GM19023 (cell line): ENCODE measurements around the gene PIEZO2.
"Not testable (repeated sequence)": the region's sequence is repeated elsewhere in the genome, so short reads cannot be mapped to it uniquely, and the experiment has no call there.

Experiments
- ATAC-seq: cut with Tn5 transposase; IDR thresholded peaks from one replicate; pipeline ENCODE4 v1.9.1; 2021; ENCODE audit warnings: mild to moderate bottlenecking, moderate library complexity; ENCODE audit not compliant: unreplicated experiment

The PIEZO2 gene

DNA sequence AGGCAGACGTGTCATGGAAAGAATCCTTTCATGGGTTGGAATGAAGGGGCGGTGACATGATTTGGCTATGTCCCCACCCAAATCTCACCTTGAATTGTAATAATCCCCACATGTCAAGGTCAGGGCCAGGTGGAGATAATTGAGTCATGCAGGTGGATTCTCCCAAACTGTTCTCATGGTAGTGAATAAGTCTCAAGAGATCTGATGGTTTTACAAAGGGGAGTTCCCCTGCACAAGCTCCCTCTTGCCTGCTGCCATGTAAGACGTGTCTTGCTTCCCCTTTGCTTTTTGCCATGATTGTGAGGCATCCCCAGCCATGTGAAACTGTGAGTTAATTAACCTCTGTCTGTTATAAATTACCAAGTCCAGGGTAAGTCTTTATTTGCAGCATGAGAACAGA, 215.7 kb downstream of the PIEZO2 start:
- ATAC-seq = not testable (repeated sequence)

DNA sequence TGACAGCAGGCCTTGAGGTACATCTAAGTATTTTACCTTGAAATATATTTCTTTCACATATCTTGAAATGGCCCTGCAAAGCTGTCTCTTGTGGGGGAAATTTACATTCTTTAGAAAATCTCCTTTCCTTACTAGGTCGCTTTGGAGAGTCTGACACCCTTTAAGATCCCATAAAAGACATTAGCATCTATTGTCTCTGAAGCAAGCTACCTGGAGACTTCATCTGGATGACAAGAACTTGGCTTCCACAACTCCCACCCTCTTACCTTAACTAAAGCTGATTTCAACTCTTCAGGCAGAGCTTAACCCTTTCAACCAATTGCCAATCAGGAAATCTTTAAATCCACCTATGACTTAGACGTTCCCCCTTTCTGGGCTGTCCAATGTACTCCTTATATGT, 219.3 kb downstream of the PIEZO2 start:
- ATAC-seq = no peak

DNA sequence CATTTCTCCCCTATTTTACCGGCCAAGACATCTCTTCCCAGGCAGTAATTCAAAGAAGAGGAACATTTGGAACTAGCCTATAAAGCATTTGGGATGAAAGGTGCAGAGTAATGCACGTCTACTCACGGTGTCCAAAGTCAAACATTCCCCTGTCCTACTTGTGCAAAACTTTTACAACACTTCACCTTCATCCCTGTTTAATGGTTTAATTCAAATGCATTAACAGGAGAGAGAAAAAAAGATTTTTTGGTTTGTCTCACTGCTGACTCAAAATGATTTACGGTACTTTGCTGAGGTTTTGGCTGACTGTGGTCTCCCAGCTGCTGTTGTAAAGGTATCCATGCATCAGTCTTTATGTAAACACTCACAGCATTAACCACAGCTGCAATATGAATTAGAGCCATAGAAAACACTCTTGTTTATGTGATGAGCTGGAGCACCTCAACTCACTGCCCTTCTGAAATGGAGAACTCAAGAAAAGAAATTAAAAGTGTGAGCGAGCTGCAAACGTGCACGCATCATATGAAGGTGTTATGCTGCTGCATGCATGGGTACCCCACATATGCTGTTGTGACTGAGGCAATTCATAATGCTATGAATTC, 220.5 kb downstream of the PIEZO2 start:
- ATAC-seq = peak; percentile 67

DNA sequence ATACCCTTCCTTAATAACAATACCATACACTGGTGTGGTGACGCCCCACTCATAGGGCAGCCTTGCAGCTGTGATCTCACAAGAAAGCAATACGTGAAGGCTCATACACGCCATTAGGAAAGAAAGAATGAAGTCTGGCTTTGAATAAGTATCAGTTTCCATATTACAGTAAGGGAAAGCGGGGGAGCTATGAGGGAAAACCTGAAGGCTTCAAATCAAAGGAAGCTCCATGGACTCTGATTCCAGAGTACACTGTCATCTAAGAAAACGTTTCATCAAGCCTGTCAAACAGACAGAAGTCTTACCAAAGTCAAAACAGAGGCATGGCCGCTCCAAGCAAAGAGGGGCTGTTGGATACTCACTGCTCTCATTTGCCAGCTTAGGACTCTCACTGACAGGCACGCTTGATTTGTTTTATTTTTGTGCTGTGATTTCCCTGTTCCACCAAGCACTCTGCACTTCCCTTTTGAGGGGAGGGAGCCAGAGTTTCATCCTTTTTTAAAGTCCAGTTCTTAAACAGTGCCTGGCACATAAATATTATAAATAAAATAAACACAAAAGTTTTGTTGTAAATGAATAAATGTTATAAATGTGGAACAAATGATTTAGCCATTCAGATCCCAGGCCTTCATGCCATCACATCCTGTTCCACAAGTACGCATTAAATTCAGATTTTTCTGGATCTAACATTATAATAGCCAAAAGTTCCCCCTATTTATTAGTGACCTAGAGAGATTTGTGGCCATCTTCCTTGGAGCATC, 221.2 kb downstream of the PIEZO2 start:
- ATAC-seq = peak; percentile 57

DNA sequence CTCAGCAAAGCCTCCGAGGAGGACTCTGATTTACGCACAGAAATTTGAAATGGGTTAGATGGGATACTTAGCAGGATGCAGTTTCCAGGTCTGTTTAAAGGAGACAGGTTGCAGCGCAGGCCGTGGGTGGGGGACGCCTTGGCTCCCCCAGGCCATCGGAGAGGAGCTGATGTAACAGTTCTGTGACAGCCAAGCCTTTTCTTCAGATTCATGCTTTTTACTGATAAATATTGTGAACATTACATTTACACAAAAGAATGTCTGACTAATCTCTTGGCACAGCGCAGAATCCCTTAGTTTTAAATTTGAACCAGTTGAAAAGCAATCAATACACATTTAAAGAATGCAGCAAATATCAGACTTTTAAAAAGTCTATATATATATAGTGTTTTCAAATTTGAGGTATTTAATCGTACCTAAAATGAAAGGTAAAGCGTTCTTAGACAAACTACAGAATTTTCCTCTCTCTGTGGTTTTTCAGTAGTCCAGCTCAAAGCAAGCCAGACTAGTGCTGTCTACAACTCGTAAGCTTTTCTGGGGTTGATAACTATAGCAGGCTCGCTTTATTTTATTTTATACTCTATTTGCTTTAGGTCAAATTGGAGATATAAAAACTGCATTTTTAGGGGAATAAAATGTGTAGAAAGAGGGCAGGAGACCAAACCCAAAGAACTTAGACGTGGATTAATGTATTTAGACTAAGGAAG, 221.9 kb downstream of the PIEZO2 start:
- ATAC-seq = no peak

DNA sequence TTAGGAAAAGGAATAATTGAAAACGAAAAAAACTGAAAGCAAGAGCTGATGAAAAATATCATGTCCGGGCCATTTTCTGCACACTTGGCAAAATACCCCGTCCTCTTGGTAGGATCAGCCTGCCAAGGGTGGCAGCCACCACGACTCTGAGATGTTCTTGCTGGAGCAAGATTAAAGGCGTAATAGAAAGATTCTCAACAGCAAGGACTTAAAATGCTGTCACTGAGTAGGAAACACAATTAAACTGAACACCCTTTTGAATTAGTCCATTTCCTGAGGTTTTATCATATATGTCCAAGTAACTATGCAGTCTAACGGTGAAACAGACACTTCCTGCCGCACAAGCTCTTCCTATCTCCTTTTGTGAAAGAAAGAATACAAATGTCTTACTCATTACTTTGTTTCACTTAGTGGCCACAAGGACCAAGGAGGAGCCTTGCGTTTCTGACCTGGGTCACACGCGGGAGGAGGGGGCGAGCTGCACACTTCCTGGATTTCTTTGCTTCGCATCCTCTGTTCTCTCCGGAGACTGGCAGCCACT, 222.7 kb downstream of the PIEZO2 start:
- no peak for ATAC-seq

DNA sequence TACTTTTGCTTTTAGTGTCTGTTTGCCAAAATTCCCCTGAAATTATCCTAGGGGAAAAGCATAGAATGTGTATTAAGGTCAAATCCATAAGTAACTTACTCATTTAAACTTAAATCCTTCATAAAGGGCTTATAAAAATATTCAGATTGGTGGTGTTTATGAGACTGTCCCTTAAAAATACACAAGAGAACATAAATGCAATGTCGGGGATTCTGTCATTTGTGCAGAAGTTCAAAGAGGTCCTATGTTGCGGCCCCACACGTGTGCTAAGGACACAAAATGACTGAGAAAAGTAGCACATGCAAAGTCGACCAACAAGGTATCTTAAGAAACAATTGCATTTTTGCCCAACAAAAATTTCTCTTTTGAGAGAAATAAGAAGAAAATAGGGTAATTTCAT, 225.1 kb downstream of the PIEZO2 start:
- no peak for ATAC-seq

DNA sequence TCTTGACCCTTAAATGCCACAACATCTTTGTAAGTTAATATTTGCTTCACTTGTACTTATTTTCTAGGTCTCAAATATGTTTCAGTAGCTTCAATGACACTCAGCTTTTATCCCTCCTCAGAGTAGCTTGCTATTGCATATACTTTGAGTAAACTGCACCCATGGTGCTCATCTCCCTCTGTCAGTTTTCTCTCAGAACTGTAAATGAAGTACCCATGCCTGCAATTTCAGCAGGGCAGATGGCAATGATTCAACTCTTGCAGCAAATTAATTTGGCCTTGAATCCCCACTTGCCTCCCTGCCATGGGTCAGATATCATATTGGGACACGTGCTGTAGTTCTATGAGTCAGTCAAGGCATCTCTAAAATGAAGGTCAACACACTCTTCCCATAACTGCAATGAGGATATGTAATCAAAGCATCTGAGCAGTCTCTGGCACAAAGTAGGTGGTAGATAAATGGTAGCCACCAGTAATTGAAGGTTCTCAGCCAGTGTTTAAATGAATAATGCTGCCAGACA, 225.8 kb downstream of the PIEZO2 start:
- no peak for ATAC-seq

DNA sequence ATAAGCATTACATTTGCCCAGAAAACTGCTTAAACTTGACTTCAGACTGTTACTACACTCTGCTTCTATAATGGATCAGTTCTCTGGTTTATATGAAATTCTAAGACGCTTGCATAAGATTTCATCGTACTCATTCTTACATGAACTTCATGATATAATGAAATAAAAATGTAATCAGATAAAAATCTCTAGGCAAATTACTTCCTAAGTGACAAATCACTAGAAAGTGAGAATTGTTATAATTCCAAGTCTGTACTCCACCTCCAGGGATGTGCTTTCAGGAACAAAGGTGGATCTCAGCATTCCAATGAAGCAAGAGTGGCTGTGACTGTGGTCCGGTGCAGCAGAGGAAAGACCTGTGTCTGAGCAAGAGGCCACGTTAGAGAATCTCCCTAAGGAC, 226.2 kb downstream of the PIEZO2 start:
- ATAC-seq = no peak

DNA sequence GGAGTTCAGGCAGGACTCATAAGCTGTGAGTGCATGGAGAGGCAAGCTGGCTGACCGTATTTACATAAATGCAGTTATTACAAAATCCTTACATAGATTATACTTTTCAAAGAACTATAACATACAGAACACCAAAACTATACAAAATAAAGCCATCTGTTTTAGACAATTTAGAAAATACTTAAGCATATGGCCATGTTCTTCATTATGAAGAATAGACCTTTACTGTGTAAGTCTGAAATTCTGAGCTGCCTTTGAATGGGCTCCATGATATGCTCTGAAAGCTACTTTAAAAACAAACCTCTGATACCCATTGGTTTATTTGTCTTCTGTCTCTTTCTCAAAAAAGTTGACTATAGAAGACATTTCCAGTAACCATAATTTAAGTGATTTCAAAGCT, 226.7 kb downstream of the PIEZO2 start:
- not testable (repeated sequence) for ATAC-seq

DNA sequence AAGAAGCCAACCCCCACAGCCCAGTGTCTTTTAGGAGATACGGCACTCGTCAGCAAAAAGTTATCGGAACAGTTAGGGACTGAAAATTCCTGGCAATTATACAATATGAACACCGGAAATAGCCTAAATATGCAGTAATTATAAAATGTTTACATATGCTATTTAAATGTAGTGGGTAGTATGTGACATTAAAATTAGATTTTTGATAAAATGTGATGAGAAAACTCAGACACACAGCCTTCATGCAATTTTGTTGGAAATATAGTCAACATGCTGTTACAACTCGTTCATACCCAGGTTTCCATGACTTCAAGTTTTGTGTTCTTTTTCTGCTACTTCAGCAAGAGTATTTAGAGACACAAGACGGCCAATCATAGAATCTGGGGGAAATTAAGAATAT, 229.1 kb downstream of the PIEZO2 start:
- ATAC-seq = not testable (repeated sequence)

DNA sequence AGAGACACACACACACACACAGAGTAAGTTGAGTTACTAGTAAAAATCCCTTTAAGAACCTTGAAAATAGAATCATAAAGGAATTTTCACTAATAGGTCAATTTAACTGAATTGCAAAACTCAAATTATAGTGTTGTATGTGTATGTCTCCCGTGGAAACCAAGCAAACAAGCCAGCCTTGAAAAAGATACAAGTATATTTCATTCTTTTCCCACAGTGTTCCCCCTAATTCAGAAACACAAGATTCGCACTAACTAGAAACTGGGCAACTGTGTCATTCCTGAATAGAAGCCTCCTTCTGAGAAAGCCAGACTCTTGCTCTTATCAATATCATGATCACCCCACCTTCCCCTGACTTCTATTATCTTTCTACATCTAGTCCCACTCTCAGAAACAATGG, 229.5 kb downstream of the PIEZO2 start:
- no peak for ATAC-seq

DNA sequence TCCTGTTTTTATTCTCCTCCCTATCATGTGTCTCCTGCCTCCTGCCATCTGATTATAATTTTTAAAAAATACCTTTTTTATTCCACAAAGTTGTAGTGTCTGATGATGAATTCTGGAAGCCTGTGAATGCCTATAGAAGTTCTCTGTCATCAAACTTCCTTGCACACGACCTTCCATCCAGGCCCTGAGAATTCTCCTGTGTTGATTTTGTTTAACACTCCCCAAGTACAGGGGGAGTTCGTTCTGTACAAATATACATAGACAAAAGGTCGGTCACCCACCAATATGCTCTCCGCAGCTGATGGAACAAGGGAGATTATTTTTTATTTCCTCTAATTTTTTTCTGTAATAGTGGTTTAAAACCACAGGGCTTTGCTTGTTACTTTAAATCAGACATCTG, 232.5 kb downstream of the PIEZO2 start:
- ATAC-seq = no peak

DNA sequence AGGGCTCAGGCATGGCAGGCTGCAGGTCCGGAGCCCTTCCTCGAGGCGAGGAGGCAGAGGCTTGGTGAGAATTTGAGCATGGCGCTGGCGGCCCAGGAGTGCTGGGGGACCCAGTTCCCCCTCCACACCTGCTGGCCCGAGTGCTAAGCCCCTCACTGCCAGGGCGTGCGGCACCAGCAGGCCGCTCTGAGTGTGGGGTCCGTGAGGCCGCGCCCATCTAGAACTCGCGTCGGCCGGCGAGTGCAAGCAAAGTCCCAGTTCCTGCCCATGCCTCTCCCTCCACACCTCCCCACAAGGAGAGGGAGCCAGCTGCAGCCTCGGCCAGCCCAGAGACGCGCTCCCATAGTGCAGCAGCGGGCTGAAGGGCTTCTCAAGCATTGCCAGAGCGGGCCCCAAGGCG, 233.0 kb downstream of the PIEZO2 start:
- ATAC-seq = no peak

DNA sequence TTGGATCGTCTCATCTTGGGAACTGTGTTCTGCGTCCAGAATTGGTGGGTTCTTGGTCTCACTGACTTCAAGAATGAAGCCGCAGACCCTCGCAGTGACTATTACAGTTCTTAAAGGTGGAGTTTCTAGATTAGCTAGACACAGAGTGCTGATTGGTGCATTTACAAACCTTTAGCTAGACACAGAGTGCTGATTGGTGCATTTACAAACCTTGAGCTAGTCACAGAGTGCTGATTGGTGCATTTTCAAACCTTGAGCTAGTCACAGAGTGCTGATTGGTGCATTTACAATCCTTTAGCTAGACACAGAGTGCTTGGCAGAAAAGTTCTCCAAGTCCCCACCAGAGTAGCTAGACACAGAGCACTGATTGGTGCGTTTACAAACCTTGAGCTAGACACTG, 233.6 kb downstream of the PIEZO2 start:
- ATAC-seq = not testable (repeated sequence)

DNA sequence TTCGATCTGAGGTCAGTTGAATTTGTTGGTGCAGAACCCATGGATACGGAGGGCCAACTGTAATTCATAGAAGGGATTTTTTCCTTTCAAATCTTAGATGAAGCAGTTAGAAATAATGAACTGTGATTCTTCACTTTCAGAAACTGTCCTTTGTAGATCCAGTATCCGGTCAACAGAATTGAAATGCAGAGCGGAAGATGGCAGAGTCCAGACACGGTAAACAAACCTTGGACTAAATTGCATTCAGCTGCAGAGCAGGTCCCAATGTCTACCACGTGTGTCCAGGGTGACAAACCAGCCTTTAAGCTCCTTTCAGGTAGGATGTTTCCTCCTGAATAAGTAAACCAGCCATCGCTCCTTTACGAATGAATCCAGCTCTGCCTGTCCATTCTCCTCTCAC, 234.8 kb downstream of the PIEZO2 start:
- ATAC-seq = not testable (repeated sequence)

DNA sequence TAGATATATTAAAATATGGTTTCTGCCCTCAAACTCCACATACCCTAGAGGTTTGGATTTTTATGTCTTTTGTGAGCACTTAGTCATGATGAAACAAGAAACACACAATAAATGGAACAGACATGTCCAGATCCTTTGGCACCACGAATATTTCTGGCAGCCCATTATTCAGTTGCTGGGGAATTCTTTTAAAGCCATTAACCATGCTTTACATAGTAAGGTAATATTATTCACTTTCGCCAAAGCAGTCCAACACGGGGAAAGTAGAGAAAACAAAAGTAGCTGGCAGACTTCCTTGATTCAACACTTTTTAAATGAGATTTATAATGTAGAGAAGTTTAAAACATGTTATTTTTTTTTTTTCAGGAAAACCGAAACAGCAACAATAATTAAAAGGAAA, 235.4 kb downstream of the PIEZO2 start:
- no peak for ATAC-seq

DNA sequence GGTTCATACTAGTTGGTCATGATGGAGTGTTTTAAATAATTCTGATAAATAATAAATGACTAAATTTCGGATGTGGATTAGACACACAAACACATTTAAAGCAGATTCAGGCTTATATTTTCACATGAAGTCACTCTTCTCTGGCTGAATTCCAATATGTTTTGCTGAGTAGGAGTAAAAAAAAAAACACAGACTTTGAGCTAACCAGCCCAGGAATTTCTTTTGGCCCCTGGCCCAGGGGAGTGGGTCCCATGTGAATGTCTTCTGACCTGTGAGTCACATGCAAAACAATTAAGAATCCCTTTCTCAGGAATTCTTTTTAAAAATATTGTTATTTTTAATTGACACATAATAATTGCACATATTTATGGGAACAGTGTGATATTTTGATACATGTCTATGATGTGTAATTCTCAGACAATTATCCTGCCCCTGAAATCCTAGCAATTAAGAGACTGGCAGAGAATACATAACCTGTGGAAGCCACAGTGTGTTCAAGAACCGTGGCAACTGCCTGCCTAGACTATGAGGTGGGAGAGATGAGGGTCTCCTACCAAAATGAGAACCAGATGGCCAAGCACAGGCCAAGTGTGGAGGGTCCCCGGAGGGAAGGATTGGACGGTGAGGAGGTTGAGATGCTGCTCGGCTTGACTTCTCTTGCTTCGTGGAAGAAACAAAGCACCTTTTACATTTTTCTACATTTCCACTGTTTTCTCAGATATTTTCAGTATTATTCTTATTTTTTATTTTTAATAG, 236.4 kb downstream of the PIEZO2 start:
- no peak for ATAC-seq

DNA sequence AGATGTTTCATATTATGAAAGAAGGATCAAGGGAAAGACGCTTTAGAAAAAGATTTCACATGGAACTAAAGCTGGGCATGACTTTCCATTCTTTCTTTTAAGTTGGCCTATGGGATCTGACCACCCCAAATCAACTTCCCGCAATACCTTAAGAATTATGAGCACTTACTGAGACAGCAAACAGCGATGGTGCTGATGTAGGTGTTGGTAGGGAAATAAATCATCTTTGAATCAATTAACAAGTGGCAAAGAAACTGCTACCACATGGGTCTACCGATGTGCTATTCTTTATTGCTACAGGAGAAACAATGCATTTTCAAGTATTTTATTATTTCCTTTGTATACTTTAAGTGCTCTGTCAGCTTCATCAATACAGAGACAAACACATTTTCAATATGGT, 239.6 kb downstream of the PIEZO2 start:
- ATAC-seq = no peak

DNA sequence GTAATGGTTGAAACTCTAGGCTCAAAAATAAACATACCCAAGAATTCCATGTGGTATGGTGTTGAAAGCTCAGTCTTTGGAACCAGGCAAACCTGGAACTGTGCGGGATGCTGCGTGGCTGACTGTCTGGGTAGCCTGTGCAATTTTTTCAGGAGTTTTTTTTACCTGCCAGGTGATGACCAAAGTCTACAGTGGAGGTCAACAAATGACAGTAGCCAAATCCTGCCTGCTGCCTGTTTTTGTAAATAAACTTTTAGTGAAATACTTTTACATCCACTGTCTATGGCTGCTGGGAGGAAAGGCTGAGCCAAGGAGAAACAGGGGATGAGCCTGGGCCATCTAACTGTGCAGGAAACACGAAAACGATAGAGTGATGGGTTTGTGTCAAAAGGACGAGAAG, 240.6 kb downstream of the PIEZO2 start:
- no peak for ATAC-seq

DNA sequence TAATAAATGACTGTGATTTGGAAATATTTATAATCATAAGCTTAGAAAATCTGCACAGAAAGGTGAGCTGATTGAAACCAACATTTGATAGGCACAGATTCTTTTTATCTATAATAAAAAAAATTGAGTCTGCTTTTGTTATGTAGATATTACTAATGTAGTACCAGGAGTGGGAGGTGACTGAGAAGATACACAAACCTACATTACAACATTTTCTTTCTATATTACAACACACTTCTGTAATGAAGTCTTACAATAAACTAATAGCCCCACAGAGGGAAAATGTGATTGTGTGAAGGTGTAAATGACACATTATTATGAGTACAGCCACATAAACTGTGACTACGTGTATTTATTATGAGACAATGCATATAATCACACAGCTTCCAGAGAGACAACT, 241.6 kb downstream of the PIEZO2 start:
- ATAC-seq = no peak
